GM04504 (cell line): ENCODE measurements around the gene ZNF678.
A peak's percentile ranks its signal among the peaks of the same experiment; 100 is the strongest.

Experiments used
- DNase-seq: peaks from one replicate; pipeline ENCODE4 v3.0.0-alpha.2; 2012; ENCODE audit warnings: low read depth

The ZNF678 gene

DNA sequence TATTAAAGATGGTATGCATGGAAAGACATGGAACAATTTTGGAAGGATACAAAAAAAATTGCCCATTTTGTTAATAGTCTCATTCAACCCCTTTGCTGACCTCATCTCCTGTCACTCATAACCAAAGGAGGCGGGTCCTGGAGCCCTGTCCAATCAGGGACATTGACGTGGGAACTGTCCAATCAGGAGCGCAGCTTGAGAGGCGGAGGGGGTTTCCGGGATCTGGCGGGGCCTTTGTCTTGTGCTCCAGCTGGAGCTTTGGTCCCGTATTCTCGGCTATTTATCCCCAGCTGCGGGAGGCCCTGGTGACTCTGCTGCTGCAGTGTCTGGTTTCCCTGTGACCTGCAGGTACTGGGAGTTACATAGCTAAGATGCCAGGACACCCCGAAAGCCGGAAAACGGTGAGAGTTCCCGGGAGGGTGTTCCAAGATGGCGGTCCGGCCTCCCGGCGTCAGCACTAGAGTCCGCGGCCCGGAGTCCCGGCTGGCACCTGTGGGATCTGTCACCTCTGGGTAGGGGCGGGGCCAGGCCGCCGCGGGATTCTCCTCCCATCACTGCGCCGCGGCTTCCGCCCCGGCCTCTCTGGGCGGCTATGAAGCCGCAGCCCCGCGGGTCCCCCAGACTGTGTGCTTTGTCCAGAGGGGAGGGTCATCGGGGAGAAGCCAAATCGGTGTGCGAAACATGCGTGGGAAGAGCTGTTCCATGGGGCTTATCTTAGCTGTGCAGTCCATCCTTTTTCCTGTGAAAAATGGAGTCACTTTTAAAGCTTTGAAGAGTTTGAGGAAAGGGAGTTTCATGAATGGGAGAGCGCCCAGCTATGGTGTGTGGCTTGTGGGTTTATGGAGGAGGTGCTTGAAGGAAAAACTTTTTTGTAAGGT, at the start of gene ZNF678:
TSS of gene ZNF678 (plus strand) at position 233 of the 878 bp plus-strand sequence. CDS start 87,436 bp downstream, outside the sequence.
- DNase-seq: peak; percentile 89

DNA sequence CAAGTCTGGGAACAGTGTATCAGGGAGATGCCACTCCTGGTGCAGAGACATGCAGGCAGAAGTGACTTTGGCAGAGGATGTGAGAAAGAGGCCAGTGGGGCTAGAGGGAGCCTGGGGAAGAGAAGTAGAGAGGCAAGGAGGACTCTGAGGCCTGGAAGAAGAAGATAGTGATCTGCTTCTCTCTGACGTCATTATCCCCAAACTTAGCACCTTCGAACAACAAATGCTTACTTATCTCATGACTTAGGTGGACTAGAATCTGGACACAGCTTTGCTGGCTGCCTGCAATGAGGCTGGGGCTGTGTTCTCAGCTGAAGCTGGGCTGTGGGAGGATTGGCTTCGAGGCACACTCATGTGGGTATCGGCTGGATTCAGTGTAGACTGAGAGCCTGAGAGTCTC, 44.5 kb upstream of the ZNF678 start:
- no peak for DNase-seq

DNA sequence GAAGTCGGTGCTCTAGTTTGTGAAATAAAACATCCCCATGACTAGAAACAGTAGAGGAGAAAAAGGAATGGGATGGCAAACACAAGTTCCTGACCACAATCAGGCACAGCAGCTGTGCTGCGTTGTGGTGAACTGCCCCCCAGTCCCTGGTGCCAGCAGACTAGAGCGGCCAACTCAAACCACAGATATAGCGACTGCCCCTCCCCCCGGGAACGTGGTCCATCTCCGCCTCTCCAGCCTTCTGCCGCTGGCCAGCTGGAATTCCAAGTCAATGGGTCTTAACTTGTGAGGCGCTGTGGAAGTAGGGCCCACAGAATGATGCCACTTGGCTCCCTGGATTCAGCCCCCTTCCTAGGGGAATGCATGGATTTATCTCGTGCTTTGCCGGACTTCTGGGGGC, 41.6 kb upstream of the ZNF678 start:
- DNase-seq: no peak

DNA sequence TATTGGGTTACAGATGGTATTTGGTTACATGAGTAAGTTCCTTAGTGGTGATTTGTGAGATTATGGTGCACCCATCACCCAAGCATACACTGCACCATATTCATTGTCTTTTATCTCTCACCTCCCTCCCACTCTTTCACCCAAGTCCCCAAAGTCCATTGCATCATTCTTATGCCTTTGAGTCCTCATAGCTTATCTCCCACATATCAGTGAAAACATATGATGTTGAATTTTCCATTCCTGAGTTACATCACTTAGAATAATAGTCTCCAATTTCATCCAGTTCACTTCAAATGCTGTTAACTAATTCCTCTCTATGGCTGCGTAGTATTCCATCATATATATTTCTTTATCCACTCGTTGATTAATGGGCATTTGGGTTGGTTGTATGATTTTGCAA, 36.8 kb upstream of the ZNF678 start:
- no peak for DNase-seq

DNA sequence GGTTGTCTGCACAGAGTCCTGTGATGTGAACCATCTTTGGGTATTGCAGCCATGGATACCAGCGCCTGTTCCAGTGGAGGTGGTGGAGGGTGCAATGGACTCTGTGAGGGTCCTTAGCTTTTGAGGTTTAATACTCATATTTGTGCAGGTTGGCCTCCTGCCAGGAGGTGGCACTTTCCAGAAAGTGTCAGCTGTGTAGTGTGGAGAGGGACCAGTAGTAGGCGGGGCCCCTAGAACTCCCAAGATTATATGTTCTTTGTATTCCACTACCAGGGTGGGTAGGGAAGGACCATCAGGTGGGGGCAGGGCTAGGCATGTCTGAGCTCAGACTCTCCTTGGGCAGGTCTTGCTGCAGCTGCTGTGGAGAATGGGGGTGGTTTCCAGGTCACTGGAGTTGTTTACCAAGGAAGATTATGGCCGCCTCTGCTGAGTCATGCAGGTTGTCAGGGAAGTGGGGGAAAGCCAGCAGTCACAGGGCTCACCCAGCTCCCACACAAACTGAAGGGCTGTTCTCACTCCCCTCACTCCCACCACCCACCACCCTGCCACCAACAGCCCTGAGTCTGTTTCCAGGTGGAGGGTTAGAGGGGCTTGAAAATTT, 31.2 kb upstream of the ZNF678 start:
- DNase-seq: no peak

DNA sequence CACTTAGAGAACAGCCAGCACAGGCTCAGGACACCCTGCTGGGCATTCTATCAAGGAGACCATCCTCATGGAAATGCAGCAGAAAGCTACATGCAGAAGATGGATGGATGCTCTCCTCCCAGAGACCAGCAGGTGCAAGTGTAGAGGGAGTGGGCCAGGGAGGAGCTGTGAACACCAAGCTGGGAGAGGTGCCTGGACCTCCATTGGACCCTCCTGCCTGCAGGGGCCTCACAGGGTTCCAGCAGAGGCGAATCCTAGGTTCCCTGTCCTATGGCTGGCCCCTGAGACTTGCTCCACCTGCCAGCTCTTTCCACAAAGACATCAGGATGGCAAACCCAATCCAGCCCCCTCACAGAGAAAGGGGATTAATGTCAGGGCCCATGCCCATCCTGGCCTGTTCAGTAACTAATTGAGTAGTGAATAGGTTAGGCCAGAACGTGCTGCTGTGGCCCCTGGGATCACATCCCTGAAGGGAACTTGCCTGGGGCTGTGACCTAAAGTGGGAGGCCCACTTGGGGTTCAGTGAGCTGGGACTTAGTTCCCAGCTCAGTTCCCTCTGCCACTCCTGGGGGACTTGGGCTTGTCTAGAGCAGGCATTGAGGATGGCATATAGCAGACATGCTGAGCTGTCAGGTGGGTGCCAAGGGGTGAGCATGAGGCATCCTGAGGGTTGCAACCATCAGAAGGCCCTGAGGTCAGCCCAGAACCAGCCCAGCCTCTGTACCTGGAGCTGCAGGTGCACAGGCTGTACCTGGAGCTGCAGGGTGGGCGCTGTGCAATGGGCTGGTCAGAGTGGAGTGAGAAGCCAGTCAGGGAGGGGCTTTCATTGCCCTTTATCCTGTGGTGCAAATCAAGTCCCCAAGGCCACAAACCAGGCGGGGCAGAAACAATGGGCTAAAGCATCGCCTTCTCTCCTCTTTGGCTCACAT, 22.9 kb upstream of the ZNF678 start:
- no peak for DNase-seq

DNA sequence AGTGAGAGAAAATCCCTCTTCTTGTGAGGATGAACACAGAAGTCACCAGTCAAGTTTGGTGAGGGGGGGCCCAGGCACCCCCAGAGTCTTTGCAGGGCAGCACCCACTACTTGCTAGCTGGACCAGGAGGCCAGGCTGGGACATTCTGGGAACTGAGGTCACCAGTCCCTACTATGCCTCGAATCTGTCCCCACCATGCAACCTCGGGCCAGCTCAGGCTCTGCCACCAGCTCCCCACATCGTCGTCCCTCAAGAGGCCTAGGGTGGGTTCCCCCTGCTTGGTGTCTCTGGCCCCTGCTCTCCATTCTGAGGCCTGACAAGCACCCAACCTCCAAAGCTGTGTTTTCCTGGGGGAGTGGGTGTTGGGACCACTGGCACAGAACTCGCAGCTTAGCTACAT, 22.2 kb upstream of the ZNF678 start:
- DNase-seq: no peak

DNA sequence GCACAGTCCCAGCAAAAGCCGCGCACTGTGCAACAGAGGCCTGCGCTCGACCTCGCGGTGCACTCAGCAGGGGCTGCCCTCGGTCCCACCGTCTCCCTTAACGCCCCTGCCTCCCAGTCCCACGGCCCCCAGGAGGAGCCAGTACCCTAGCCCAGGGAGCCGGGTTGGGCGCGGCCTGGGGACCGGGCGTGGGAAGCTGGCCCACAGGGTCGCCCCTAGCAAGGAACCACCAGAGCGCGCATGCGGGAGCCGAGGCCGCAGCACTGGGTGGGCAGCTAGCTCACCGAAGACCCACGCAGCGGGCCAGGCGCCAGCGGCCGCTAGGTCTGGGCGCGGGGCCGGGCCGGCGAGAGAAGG, 21.6 kb upstream of the ZNF678 start:
- DNase-seq: peak; percentile 1

DNA sequence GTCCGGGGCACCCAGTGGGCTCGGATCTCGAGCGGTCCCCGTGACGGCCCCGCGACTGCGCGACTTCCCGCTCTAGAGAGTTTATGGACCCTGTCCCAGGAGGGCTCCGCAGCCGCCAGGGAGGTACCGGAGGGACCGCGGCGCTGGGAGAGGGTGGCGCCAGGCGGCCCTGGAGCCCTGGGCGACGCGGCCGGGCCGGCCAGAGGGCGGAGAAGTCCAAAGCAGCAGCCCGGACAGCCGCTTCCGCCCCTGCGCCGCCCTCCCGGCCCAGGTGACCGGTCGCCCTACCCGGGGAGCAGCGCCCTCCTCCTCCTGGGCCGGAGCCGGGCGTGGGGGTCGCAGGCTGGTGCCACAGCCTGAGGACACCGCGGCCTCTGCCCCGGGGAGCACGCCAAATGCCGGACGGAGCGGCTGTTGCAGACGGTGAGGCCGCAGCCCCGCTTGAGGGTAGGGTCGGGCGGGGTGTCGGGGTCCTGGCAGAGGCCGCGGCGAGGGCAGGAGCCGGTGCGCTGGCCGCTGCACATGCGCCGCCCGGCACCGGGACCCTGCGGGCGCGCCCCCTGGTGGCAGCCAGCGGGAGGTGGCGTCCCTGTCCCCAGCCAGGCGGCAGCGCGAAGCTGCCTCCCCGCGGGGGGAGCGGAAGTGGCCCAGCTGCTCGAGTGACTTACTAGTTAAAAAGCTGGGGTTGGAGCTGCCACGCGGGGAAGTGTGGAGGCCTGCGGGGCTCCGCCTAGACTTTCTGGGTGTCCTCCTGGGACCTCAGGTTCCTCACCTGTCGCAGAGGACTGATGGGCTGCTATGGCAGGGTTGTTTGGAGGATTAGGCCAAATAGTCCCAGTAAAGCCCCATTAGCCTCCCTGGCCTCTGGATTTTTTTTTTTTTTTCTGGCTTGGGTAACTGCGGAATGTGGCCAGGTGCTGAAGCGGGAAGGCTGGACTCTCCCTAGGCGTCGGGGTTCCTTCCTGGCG, 20.9 kb upstream of the ZNF678 start:
- peak; percentile 64 for DNase-seq

DNA sequence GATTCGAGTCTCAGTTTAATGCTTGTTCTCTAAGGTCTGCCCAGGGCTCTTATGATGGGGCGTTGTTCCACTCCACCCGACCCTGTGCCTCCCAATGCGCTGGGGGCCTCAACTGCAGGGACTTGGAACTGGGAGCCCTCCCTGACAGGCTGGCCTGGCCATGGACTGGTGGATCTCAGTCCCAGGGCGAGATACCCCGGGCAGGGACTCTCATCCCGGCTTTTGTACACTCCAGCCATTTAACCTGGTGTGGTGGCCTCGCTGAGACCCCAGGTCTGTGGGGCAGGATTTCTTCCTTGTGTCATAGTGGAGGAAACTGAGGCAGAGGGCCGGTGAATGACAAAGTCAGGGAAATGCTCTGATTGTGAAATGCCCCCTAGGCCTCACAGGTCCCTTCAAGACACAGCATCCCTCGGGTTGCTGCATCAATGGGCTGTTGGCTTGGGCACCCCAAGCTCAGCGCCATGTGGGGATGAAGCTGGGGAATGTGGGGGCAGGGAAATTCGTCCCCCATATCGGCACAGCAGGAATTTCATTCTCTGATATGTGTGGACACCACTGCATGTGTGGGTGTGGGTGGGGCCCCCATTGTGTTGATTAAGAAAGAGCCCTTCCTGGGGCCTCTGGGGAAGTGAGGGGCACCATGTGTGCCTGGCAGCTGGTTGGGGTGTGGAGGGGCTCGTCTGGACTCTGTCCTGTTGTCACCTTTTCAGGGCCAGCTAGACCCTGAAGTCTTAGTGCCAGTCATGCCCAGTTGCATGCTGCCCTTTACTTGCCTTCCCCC, 19.9 kb upstream of the ZNF678 start:
- DNase-seq: no peak

DNA sequence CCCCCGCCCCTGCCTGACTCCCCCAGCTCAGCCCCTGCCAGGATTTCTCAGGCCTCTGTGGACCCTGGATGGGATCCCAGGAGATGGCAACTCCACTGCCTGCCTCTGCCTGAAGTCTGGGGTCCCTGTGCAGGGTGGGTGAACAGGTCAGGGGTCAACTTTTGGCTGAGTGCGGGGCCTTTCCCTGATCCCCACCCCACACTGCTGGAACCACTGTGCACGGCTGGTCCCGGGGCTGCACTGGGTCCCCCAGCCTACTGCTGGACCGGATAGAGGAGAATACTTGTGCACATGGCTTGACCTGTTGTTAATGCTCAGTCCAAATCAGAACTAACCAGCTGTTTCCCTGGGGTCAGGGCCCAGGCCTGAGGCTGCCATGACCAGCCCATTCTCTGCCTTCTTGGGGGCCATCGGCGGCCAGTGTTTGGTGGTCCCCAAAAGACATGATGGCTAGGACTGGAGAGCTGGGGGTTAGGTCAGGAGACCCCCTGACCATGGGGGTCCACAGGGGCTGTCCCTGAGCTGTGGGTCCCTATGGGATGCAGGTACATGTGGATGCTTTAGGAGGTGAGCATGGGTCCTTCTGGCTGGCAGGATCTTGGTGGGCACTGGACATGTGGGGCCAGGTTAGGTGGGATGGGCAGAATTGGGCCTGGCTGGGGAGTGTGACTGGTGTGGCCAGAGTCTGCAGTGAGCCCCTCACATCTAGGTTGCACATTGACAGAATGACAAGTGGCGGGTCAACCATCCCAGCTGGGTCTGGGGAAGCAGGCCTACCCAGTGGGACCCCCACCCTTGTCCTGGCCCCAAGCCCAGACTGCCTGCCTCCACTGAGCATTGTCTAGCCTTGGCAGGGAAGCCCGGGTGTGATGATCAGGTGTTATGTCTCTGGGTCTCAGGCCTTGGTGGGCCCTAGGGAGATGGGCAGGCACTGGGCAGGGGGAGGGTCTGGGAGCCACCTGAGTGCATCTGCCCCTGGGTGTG, 19.0 kb upstream of the ZNF678 start:
- no peak for DNase-seq

DNA sequence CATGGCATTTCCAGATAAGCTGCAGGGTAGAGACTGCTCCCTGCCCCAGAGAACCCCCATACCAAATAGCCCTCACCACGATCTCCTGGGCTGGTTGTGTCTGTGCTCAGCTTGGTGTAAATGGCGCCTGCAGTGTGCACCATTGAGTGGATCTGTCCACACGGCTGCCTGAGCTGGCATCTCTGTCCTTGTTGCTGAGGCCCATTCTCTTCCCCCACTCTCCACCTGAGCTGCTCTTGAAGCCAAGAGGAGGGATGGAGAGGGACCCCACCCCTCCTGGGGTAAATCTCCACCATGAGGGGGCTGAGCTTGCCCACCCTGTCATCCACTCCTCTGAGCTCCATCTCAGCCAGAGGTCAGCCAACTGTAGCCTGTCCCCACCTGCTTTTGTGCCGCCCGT, 18.0 kb upstream of the ZNF678 start:
- no peak for DNase-seq

DNA sequence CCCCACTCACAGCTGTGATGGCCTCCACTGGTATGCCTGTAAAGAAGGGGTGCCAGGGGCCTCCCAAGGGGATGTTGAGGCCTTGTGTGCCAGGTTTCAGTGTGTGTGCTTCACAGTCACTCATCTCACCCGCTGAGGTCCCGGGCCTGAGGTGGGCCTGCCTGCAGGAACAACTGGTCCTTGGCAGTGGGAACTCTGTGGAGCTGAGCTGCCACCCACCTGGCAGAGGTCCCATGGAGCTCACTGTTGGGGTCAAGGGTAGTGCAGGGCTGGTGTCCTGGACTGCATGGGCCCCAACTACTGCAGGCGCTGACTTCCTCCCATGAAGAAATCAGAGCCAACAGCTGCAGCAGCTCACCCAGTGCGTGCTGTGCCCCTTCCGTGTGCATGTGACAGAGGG, 17.3 kb upstream of the ZNF678 start:
- DNase-seq: no peak

DNA sequence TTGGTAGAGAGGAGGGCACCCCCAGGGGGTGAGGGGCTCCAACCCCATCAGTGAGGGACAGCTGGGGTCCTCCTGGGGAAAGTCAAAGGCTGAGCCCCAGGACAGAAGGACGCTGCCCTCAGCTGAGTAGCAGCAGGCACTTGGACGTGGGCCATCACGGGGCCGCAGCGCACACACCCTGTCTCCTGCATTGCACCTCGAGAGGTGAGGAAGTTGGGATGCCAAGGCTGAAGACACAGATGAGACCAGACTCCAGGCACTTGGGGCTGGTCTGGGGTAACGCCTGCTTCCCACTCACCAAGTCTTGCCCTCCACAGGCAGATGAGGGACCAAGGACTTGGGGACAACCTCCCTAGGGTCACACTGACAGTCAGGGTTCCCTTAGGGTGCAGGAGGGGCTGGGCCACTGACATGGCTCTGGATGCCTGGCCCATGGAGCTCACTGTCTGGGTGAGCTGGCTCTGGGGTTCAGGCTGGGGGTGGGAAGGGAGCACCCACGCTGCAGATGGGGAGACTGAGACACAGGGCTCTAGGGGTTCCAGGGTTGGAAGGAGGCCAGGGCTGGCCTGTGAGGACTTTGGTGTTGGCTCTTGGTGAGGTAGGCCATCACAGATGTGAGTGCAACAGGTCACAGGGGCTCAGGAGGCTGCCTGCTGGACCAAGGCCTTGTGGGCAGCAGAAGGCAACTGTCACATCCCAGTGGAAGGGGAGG, 16.6 kb upstream of the ZNF678 start:
- DNase-seq: no peak

DNA sequence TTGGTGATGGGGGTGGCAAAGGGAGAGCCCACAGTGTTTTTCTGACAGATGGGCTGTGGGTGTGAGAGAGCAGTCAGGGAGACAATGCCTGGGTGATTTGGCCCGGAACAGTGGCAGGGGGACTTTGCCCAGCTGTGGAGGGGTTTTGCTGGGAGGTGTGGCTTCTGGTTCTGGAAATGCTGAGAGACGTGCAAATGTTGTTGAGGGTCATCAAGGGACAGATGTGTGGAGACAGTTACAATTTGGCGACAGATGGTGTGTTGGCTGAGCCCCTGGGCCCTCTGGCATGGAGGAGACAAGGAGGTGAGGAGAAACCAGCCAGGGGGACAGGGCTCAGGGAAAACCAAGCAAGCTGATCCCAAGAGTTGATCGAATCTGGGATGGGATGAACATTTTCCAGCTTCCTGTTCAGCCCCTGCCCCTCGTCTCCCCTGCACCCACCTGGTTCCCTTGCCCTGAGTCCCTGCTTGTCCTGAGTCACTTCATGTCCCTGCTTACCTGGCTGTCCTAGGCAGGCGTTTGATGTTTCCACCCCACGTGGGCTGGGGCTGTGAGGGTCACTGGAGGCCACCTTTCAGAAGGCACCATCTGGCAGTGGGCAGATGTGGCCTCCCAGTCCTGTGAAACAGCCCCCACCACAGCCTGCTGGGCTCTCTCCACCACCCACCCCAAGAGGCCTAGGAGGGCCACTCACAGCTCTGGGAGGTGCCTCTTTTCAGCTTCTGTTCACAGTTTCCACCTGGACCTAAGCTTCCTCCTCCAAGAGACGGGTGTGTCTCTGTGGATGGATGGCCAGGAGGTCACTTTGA, 15.8 kb upstream of the ZNF678 start:
- DNase-seq: no peak

DNA sequence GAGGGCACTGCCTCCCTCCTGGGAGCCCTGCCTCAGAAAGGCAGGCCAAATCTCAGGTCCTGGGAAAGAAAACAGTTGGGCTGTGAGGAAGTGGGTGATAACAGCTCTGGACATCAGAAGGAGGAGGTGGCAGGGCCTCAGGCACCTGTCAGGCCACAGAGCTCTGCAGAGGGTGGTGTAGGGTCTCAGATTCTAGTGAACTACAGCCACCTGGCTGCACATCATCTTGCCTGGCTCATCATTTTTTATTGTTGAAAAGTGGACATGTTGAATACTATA, 15.3 kb upstream of the ZNF678 start:
- DNase-seq: no peak

DNA sequence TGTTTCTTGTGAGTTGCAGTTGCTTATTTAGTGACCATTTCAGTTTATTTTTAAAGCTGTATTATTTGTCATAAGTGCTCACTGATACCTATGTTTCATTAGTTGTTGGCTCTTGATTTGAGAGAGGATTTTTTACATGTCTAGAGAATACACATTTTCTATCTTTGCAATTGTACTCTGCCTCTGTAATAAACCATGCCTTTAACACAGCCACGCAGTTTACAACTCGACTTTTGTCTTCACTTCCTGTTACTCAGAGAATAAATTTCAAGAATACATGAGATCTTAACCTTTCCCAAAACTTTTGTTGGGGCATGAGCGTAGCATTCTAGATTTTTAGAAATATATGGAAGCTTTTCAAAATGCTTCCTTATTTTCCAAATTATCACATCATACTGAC, 14.9 kb upstream of the ZNF678 start:
- DNase-seq: no peak

DNA sequence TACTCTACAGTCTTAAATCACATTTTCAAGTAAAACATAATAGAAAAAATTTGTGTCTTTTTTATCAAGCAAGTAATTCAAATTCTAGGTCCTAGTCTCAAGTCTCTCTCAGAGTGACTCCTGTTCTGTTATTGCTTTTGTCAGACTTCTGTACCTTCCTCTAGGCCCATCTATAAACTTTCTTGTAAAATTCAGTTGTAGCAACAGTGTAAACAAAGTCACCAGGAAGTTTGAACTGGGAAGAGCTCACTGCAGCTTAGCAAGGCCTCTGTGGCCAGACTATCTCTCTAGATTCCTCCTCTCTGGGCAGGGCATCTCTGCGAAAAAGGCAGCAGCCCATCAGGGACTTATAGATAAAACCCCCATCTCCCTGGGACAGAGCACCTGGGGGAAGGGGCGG, 13.5 kb upstream of the ZNF678 start:
- DNase-seq: no peak
